WTC11 (cell line): ENCODE data around the gene GPC6. TPM values are rescaled to one million over a fixed set of nuclear protein-coding genes. Genes with fewer than 3 reads are reported as not detected.

ENCODE experiments used
- ATAC-seq: fragments of 200-7000 bp; cut with Tn5 transposase; 2 replicates; pipeline ENCODE4 v1.10.0; 2021; ENCODE audit warnings: mild to moderate bottlenecking, moderate library complexity
- CTCF ChIA-PET: fragments of 300-600 bp; sonication (Branson Sonifier 250); formaldehyde crosslinking; loops from one replicate; lab custom pipeline; 2021; ENCODE audit warnings: antibody characterized with exemption; lab: Charles Lee
- POLR2A ChIA-PET: fragments of 350-600 bp; sonication (Branson Sonifier 250); formaldehyde crosslinking; loops from one replicate; lab custom pipeline; 2021; ENCODE audit warnings: antibody characterized with exemption; lab: Charles Lee
- DNase-seq: peaks from one replicate; pipeline ENCODE4 v3.0.0; 2021; ENCODE audit warnings: low spot score
- H3K27ac Mint-ChIP-seq: 2 replicates; pipeline ENCODE4 v1.8.0; 2021; ENCODE audit warnings: mixed read lengths
- H3K27me3 Mint-ChIP-seq: 2 replicates; pipeline ENCODE4 v1.8.0; 2021; ENCODE audit warnings: low read depth, mild to moderate bottlenecking, moderate library complexity, mixed read lengths
- H3K36me3 Mint-ChIP-seq: 2 replicates; pipeline ENCODE4 v1.8.0; 2021; ENCODE audit warnings: mixed read lengths
- H3K4me1 Mint-ChIP-seq: 2 replicates; pipeline ENCODE4 v1.8.0; 2022; ENCODE audit warnings: mixed read lengths
- H3K4me3 Mint-ChIP-seq: 2 replicates; pipeline ENCODE4 v1.8.0; 2021; ENCODE audit warnings: mild to moderate bottlenecking, moderate library complexity, mixed read lengths
- H3K9me3 Mint-ChIP-seq: 2 replicates; pipeline ENCODE4 v1.8.0; 2021; ENCODE audit warnings: mixed read lengths
- EMX1 ChIP-seq: fragments of 250-450 bp; sonication (Bioruptor Pico); IDR thresholded peaks from 2 replicates; pipeline ENCODE4 v1.8.0; 2021; ENCODE audit warnings: mild to moderate bottlenecking
- GRHL2 ChIP-seq: fragments of 250-450 bp; sonication (Bioruptor Pico); IDR thresholded peaks from 2 replicates; pipeline ENCODE4 v1.8.0; 2022; ENCODE audit warnings: mild to moderate bottlenecking, moderate library complexity; ENCODE audit not compliant: insufficient replicate concordance, severe bottlenecking
- GTF2I ChIP-seq: fragments of 250-450 bp; sonication (Bioruptor Pico); conservative IDR thresholded peaks from 2 replicates; pipeline ENCODE4 v1.4.0; 2021; ENCODE audit warnings: mild to moderate bottlenecking
- IRF2 ChIP-seq: sonication (generic); formaldehyde crosslinking; IDR thresholded peaks from 2 replicates; pipeline ENCODE4 v1.8.0; 2022; ENCODE audit warnings: low read depth, missing genetic modification reagents, borderline replicate concordance
- JAZF1 ChIP-seq: fragments of 250-450 bp; sonication (Bioruptor Pico); IDR thresholded peaks from 2 replicates; pipeline ENCODE4 v1.9.0; 2021; ENCODE audit warnings: moderate library complexity, mild to moderate bottlenecking, inconsistent platforms
- MXD4 ChIP-seq: fragments of 250-450 bp; sonication (Bioruptor Pico); IDR thresholded peaks from 2 replicates; pipeline ENCODE4 v1.8.0; 2021; ENCODE audit warnings: mild to moderate bottlenecking, moderate library complexity, borderline replicate concordance
- SP1 ChIP-seq: sonication (generic); formaldehyde crosslinking; conservative IDR thresholded peaks from 2 replicates; pipeline ENCODE4 v1.8.1; 2022; ENCODE audit warnings: missing genetic modification reagents
- TCF7 ChIP-seq: sonication (generic); formaldehyde crosslinking; IDR thresholded peaks from 2 replicates; pipeline ENCODE4 v1.8.0; 2022; ENCODE audit warnings: mild to moderate bottlenecking, low read depth, missing genetic modification reagents, moderate library complexity
- TEAD1 ChIP-seq: sonication (generic); formaldehyde crosslinking; IDR thresholded peaks from 2 replicates; pipeline ENCODE4 v1.8.0; 2022; ENCODE audit warnings: mild to moderate bottlenecking, missing genetic modification reagents
- ZNF138 ChIP-seq: sonication (generic); formaldehyde crosslinking; conservative IDR thresholded peaks from 2 replicates; pipeline ENCODE4 v1.8.1; 2022; ENCODE audit warnings: mild to moderate bottlenecking, moderate library complexity, missing genetic modification reagents
- ZNF263 ChIP-seq: sonication (generic); formaldehyde crosslinking; IDR thresholded peaks from 2 replicates; pipeline ENCODE4 v1.8.1; 2022; ENCODE audit warnings: low read depth, mild to moderate bottlenecking, moderate library complexity, missing genetic modification reagents
- total RNA-seq: library from RNA; stranded (reverse); gene quantifications from 3 replicates; pipeline ENCODE4 v1.2.3, GENCODE V29; 2021
- TF ChIP-seq, protein P1 (sequence below): fragments of 250-450 bp; sonication (Bioruptor Pico); conservative IDR thresholded peaks from 2 replicates; pipeline ENCODE4 v1.9.0; 2021; ENCODE audit warnings: mild to moderate bottlenecking
- TF ChIP-seq, protein P2 (sequence below): sonication (generic); formaldehyde crosslinking; IDR thresholded peaks from 2 replicates; pipeline ENCODE4 v1.8.0; 2022; ENCODE audit warnings: mild to moderate bottlenecking, missing genetic modification reagents
- TF ChIP-seq, protein P3 (sequence below): sonication (generic); formaldehyde crosslinking; IDR thresholded peaks from 2 replicates; pipeline ENCODE4 v1.8.0; 2023; ENCODE audit warnings: mild to moderate bottlenecking, missing genetic modification reagents
- TF ChIP-seq, protein P4 (sequence below): fragments of 250-450 bp; sonication (Bioruptor Pico); IDR thresholded peaks from 2 replicates; pipeline ENCODE4 v1.9.0; 2021; ENCODE audit warnings: mild to moderate bottlenecking
- TF ChIP-seq, protein P5 (sequence below): fragments of 250-450 bp; sonication (Bioruptor Pico); IDR thresholded peaks from 2 replicates; pipeline ENCODE4 v1.8.0; 2021; ENCODE audit warnings: mild to moderate bottlenecking
- TF ChIP-seq, protein P6 (sequence below): sonication (generic); formaldehyde crosslinking; IDR thresholded peaks from 2 replicates; pipeline ENCODE4 v1.8.1; 2022; ENCODE audit warnings: mild to moderate bottlenecking, moderate library complexity, missing genetic modification reagents
- TF ChIP-seq, protein P7 (sequence below): sonication (generic); formaldehyde crosslinking; IDR thresholded peaks from 2 replicates; pipeline ENCODE4 v1.8.1; 2023; ENCODE audit warnings: mild to moderate bottlenecking, missing genetic modification reagents
- TF ChIP-seq, protein P8 (sequence below): sonication (generic); formaldehyde crosslinking; IDR thresholded peaks from 2 replicates; pipeline ENCODE4 v1.8.1; 2022; ENCODE audit warnings: low read depth, missing genetic modification reagents, borderline replicate concordance
- TF ChIP-seq, protein P9 (sequence below): fragments of 250-450 bp; sonication (Bioruptor Pico); IDR thresholded peaks from 2 replicates; pipeline ENCODE4 v1.9.0; 2021; ENCODE audit warnings: moderate library complexity, mild to moderate bottlenecking, inconsistent platforms, borderline replicate concordance
- TF ChIP-seq, protein P10 (sequence below): sonication (generic); formaldehyde crosslinking; IDR thresholded peaks from 2 replicates; pipeline ENCODE4 v1.8.0; 2022; ENCODE audit warnings: mild to moderate bottlenecking, missing genetic modification reagents
- TF ChIP-seq, protein P11 (sequence below): sonication (generic); formaldehyde crosslinking; IDR thresholded peaks from 2 replicates; pipeline ENCODE4 v1.8.0; 2023; ENCODE audit warnings: missing genetic modification reagents

GPC6 gene
- total RNA-seq, 1 experiment from 2014 or later, result 19.5 TPM

DNA sequence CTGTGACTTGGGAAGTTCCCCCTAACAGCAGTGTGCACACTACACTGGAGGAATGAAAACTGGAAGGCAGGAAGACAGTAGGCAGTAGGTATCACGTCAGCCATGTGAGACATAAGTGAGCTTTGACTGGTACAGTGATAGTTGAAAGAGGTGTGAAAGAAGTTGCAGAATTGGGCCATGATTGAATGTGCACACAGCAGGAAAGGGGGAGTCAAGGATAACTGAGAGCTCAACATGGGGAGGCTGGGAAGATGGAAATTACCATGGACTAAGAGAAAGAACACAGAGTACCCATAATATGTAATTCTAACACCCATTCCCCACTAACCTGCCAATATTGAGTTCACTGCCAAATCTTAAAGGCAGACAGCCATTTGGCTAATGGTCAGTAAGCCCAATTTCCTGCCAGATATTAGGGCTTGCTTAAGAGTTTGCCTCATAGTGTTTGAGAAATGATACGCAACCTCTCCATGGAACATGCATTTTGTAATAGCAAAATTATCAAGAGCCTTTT is 931.2 kb downstream of the GPC6 start (continued):
- TF ChIP-seq, protein P1, sequence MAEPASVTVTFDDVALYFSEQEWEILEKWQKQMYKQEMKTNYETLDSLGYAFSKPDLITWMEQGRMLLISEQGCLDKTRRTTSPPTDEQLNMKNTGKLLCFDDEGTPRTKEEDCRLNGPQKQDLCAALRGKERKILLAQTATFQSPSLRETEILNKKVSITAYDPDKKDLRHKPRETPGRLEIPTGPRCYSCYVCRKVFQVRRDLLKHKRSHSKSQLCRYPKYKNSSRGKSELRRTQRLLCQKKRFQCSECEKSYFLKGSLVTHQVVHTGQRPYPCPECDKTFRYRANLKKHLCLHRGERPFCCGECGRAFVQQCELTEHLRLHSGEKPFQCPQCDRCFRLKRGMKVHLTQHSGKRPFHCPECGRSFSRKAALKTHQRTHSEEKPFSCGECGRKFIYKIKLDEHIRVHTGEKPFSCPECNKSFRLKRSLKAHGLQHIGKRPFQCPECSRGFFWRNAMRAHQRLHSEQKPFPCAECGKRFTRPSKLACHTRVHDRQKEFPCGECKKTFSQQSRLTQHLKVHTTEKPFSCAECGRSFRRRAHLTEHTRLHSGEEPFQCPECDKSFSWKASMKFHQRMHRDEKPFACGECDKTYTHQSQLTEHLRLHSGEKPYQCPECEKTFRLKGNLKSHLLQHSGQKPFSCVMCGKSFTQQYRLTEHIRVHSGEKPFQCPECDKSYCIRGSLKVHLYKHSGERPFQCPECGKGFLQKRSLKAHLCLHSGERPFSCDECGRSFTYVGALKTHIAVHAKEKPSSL (CRISPR knock-in tag), result no peak
- TF ChIP-seq MXD4 (CRISPR knock-in tag) (no peak), TCF7 (CRISPR knock-in tag) (no peak), ZNF138 (CRISPR knock-in tag) (no peak)
- TF ChIP-seq, protein P2, sequence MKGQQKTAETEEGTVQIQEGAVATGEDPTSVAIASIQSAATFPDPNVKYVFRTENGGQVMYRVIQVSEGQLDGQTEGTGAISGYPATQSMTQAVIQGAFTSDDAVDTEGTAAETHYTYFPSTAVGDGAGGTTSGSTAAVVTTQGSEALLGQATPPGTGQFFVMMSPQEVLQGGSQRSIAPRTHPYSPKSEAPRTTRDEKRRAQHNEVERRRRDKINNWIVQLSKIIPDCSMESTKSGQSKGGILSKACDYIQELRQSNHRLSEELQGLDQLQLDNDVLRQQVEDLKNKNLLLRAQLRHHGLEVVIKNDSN (CRISPR knock-in tag), result no peak

DNA sequence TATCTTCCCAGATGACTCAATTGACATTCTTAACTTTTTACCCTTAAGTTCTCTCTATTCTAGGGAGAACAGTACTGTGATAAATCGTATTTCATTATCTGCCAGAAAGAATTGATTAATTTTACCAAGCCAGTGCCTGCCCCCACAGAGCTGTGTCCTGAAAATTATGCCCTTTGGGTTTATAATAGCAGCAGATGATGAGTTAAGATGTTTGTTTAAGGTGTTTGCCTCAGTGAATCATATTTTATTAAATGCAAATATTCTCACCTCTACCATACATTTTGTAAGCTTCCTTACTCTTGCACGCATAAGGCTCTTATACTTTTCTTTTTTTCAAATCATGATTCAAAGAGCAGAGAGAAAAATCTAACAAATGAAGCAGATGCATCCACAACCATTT is 934.3 kb downstream of the GPC6 start:
- CTCF ChIA-PET, result no interaction called here
- peaks cover 19% of the 10 kb centered on the region for H3K9me3 Mint-ChIP-seq
- H3K27ac Mint-ChIP-seq, result no peak overlapping the region
- H3K4me3 Mint-ChIP-seq, result no peak overlapping the region
- peaks cover 9% of the 10 kb centered on the region; the same call in 1 of the 2 replicates for H3K36me3 Mint-ChIP-seq
- H3K27me3 Mint-ChIP-seq, result peaks cover 3% of the 10 kb centered on the region
- ATAC-seq, result no peak
- POLR2A ChIA-PET, result no interaction called here
- DNase-seq, result no peak
- H3K4me1 Mint-ChIP-seq, result no peaks in the 10 kb centered on the region
- TF ChIP-seq, protein P3, sequence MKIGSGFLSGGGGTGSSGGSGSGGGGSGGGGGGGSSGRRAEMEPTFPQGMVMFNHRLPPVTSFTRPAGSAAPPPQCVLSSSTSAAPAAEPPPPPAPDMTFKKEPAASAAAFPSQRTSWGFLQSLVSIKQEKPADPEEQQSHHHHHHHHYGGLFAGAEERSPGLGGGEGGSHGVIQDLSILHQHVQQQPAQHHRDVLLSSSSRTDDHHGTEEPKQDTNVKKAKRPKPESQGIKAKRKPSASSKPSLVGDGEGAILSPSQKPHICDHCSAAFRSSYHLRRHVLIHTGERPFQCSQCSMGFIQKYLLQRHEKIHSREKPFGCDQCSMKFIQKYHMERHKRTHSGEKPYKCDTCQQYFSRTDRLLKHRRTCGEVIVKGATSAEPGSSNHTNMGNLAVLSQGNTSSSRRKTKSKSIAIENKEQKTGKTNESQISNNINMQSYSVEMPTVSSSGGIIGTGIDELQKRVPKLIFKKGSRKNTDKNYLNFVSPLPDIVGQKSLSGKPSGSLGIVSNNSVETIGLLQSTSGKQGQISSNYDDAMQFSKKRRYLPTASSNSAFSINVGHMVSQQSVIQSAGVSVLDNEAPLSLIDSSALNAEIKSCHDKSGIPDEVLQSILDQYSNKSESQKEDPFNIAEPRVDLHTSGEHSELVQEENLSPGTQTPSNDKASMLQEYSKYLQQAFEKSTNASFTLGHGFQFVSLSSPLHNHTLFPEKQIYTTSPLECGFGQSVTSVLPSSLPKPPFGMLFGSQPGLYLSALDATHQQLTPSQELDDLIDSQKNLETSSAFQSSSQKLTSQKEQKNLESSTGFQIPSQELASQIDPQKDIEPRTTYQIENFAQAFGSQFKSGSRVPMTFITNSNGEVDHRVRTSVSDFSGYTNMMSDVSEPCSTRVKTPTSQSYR (CRISPR knock-in tag), result no peak
- no peak for TF ChIP-seq TEAD1
- TF ChIP-seq, protein P4, sequence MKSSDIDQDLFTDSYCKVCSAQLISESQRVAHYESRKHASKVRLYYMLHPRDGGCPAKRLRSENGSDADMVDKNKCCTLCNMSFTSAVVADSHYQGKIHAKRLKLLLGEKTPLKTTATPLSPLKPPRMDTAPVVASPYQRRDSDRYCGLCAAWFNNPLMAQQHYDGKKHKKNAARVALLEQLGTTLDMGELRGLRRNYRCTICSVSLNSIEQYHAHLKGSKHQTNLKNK (CRISPR knock-in tag), result no peak
- TF ChIP-seq SP1 (CRISPR knock-in tag), result no peak
- no peak for TF ChIP-seq EMX1 (CRISPR knock-in tag)
- TF ChIP-seq, protein P5, sequence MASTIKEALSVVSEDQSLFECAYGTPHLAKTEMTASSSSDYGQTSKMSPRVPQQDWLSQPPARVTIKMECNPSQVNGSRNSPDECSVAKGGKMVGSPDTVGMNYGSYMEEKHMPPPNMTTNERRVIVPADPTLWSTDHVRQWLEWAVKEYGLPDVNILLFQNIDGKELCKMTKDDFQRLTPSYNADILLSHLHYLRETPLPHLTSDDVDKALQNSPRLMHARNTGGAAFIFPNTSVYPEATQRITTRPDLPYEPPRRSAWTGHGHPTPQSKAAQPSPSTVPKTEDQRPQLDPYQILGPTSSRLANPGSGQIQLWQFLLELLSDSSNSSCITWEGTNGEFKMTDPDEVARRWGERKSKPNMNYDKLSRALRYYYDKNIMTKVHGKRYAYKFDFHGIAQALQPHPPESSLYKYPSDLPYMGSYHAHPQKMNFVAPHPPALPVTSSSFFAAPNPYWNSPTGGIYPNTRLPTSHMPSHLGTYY (CRISPR knock-in tag), result no peak
- TF ChIP-seq IRF2 (CRISPR knock-in tag), result no peak
- TF ChIP-seq, protein P6, sequence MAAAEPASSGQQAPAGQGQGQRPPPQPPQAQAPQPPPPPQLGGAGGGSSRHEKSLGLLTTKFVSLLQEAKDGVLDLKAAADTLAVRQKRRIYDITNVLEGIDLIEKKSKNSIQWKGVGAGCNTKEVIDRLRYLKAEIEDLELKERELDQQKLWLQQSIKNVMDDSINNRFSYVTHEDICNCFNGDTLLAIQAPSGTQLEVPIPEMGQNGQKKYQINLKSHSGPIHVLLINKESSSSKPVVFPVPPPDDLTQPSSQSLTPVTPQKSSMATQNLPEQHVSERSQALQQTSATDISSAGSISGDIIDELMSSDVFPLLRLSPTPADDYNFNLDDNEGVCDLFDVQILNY (CRISPR knock-in tag), result no peak
- TF ChIP-seq, protein P7, sequence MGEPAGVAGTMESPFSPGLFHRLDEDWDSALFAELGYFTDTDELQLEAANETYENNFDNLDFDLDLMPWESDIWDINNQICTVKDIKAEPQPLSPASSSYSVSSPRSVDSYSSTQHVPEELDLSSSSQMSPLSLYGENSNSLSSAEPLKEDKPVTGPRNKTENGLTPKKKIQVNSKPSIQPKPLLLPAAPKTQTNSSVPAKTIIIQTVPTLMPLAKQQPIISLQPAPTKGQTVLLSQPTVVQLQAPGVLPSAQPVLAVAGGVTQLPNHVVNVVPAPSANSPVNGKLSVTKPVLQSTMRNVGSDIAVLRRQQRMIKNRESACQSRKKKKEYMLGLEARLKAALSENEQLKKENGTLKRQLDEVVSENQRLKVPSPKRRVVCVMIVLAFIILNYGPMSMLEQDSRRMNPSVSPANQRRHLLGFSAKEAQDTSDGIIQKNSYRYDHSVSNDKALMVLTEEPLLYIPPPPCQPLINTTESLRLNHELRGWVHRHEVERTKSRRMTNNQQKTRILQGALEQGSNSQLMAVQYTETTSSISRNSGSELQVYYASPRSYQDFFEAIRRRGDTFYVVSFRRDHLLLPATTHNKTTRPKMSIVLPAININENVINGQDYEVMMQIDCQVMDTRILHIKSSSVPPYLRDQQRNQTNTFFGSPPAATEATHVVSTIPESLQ (CRISPR knock-in tag), result no peak
- TF ChIP-seq, protein P8, sequence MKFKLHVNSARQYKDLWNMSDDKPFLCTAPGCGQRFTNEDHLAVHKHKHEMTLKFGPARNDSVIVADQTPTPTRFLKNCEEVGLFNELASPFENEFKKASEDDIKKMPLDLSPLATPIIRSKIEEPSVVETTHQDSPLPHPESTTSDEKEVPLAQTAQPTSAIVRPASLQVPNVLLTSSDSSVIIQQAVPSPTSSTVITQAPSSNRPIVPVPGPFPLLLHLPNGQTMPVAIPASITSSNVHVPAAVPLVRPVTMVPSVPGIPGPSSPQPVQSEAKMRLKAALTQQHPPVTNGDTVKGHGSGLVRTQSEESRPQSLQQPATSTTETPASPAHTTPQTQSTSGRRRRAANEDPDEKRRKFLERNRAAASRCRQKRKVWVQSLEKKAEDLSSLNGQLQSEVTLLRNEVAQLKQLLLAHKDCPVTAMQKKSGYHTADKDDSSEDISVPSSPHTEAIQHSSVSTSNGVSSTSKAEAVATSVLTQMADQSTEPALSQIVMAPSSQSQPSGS (CRISPR knock-in tag), result no peak
- TF ChIP-seq ZNF263 (CRISPR knock-in tag), result no peak
- TF ChIP-seq GTF2I (CRISPR knock-in tag), result no peak
- TF ChIP-seq, protein P9, sequence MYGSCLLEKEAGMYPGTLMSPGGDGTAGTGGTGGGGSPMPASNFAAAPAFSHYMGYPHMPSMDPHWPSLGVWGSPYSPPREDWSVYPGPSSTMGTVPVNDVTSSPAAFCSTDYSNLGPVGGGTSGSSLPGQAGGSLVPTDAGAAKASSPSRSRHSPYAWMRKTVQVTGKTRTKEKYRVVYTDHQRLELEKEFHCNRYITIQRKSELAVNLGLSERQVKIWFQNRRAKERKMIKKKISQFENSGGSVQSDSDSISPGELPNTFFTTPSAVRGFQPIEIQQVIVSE (CRISPR knock-in tag), result no peak
- TF ChIP-seq, protein P10, sequence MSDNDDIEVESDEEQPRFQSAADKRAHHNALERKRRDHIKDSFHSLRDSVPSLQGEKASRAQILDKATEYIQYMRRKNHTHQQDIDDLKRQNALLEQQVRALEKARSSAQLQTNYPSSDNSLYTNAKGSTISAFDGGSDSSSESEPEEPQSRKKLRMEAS (CRISPR knock-in tag), result no peak
- no peak for TF ChIP-seq MXD4 (CRISPR knock-in tag)
- TF ChIP-seq, protein P11, sequence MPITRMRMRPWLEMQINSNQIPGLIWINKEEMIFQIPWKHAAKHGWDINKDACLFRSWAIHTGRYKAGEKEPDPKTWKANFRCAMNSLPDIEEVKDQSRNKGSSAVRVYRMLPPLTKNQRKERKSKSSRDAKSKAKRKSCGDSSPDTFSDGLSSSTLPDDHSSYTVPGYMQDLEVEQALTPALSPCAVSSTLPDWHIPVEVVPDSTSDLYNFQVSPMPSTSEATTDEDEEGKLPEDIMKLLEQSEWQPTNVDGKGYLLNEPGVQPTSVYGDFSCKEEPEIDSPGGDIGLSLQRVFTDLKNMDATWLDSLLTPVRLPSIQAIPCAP, result no peak
- TF ChIP-seq JAZF1 (CRISPR knock-in tag), result no peak
- no peak for TF ChIP-seq GRHL2 (CRISPR knock-in tag)
